NCI-H446 (cell line): ENCODE data around the gene SHROOM2.
A peak's percentile ranks its signal among the peaks of the same experiment; 100 is the strongest.

Source experiments
- DNase-seq, 2 experiments: peaks; one replicate each; lab custom pipeline; 2025; lab: John Stamatoyannopoulos, UW

Gene SHROOM2

GRCh38 chrX:9862953-9863352 is 76.7 kb downstream of the SHROOM2 start:
- DNase-seq, result no peak

- DNase-seq, result no peak
These were observed 77.8 kb downstream of the SHROOM2 start for GRCh38 chrX:9864011-9864410.

DNA sequence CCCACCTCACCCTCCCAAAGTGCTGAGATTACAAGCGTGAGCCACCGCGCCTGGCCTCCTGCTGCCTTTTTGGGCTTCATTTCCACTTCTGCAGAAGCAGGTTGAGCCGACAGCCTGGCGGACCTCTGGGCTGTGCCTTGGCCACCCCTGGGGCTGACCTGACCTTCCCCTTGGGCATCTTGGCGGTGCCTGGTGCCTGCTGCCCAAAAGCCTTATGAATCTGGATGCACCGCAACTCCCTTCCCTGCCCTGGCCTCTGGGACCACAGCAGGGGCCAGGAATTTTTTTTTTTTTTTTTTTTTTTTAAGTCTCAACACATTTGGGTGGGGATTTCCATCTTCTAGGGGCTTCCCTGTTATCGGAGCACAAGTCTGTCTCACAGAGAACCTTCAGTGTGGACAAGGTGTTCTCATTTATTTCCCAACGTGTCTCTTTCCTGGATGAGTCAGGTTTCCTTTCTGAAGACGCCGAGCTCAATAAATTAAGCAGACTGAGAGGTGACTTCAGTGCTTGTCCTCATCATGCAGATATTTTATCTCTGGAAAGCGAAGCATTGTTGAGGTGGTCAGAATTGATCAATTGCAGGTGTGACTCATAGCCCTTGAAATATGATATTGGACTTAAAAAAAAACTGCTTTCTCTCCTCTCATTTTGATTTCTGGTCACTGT is 79.7 kb downstream of the SHROOM2 start:
- DNase-seq, result no peak

DNA sequence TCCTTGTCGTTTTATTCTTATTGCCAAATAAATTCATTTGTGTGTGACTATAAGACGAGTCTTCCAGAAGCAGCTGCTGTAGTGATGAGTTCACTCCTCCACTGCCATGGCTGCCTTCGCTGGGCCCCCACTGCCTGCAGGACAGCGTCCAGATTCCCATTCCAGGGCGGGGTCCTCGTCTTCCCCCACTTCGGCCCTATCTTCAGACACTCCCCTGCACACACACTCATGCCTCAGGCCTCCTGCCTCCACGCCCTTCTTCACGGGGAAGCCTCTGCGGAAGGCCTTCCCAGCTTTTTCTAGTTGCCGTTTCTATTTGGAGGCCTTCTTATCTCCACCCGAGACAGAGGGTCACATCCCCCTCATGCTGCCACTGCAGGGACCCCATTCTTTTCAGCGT is 80.4 kb downstream of the SHROOM2 start:
- DNase-seq, result no peak

DNA sequence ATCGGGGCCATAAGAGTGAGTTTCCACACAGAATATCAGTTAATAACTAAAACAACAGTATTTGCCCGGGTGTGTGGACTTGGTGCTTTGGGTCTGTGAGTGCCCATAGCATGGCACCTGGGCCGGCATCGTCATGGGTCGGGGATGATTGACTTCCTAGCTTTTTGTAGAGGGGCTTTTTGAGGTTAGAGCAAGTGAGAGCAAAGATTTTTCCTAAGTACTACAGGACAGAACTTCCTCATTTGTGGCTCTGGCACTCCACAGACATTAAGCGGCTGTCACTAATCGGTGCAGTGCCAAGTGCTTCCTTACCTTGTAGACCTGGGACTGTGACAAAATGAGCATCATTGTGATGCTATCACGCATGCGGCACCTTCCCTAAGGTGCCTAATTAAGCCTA is 81.0 kb downstream of the SHROOM2 start:
- no peak for DNase-seq

DNA sequence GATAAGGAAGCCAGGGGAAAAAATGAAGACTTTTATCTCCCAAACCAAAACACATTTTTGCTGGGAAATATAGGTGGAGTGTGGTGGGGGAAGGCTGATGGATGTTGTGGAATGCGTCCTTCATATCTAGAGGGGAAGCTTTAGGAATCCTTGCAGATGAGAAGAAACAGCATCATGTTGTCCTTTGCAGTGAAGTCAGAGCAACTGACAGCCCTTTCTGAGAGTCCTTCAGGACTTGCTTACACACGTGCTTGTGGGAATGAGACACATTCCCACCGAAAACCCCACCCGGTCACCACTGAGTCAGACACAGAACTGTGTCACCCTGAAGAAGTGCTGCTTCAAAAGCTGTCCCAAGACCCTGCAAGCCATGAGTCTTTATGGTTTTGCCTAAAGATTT is 81.5 kb downstream of the SHROOM2 start:
- DNase-seq, result no peak

- no peak for DNase-seq
These were observed 85.6 kb downstream of the SHROOM2 start for GRCh38 chrX:9871701-9872268.

- DNase-seq, result no peak
These were observed 87.1 kb downstream of the SHROOM2 start for GRCh38 chrX:9873360-9873759.

- DNase-seq, result no peak
These were observed 87.7 kb downstream of the SHROOM2 start for GRCh38 chrX:9873952-9874351.

- no peak for DNase-seq
These were observed 88.3 kb downstream of the SHROOM2 start for GRCh38 chrX:9874483-9874882.

GRCh38 chrX:9875801-9876200 is 89.6 kb downstream of the SHROOM2 start:
- no peak for DNase-seq

DNA sequence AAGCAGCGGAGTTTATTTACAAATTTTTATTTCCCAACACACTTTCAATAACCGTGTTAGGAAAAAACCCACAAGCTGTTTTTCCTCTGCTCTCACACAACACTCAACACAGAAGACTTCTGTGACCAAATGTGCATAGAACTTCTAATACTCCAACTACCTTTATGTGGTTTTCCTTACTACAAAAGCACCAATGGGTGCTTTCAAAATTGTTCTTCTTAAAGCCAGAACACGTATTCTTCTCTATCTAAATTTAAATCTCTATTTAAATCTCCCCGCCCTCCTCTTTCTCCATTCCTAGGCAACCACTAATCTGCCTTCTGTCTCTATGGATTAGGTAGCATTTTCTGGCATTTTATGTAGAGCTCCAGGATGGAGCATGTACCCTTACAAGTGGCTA is 90.0 kb downstream of the SHROOM2 start:
- no peak for DNase-seq

- no peak for DNase-seq
These were observed 92.1 kb downstream of the SHROOM2 start for GRCh38 chrX:9878146-9878820.

DNA sequence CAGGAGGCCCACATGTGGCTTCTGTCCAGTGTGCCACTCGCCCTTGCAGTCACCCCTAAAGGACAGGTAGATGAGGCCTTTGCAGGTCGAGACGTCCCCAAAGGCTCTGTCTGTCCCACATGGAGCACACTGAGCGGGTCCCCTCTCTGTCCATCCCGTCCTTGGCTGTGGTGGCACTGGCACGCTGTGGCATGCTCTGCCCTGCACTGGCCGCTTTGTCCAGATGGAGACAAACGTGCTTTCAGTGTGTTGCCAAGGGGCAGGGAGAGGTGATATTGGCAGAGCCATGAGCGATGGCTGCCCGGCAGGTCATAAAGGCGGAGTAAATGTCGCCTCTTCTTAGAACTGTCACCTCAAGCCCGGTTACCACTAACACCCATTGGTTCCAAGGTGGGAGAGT is 94.0 kb downstream of the SHROOM2 start:
- no peak for DNase-seq

- no peak for DNase-seq
These were observed 94.6 kb downstream of the SHROOM2 start for GRCh38 chrX:9880870-9881269.

GRCh38 chrX:9882669-9883446 is 96.6 kb downstream of the SHROOM2 start:
- no peak for DNase-seq

DNA sequence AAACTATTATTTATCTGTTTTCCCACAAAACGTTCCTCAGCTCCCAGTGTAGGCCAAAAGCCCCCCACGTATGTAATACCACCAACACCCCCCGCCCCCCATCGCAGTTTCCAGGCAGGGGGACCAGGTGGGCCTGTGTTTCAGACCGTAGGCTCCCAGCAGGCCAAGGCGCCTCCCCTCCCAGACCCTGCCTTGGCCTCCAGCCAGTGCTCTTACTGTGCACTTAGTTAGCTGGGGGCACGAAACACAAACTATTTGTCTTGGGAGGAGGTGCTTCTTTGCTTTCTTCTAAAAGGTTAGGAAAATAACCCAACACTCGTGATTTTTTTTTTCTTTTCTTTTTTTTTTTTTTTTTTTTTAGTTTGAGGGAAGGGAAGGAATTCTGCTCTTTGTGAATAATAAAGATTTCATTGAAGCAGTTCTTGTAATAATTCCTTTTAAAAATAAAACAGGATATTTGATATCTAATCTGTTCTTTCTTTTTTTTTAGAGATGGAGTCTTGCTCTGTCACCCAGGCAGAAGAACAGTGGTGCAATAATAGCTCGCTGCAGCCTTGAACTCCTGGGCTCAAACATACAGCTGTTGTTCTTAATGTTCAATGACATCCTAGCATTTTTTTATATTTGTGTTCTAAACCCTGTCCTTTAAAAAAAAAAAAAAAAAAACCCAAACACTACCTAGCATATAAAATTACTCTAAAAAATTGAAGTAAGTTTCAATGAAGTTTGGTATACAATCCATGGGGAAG is 98.0 kb downstream of the SHROOM2 start:
- no peak for DNase-seq

DNA sequence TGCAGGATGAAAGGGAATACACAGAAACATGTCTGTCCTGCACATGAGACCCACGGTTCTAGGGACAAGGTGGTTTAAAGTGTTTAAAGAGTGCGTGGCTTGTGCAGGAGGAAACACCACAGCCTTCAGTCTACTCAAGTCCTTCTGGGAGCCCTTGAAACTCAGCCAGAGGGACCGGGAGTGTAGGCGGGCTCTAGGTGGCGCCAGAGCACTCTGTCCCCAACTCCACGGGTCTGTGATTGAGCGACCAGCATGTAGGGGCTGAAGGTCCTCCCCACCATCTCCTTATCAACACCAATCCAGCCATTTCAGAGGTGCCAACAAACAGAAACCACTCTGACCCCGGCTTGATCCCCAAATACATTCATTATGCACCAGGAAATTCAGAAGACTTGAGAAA is 98.9 kb downstream of the SHROOM2 start:
- peak in 1 of 2 experiments; percentile 5 for DNase-seq

GRCh38 chrX:9887659-9888297 is 101.5 kb downstream of the SHROOM2 start:
- no peak for DNase-seq

GRCh38 chrX:9888953-9889470 is 102.8 kb downstream of the SHROOM2 start:
- no peak for DNase-seq

- DNase-seq, result no peak
These were observed 104.5 kb downstream of the SHROOM2 start for GRCh38 chrX:9890681-9891091.
